Keratinocyte (primary cell): ENCODE results near the gene ARHGAP6. TPM values are rescaled to one million over a fixed set of nuclear protein-coding genes. Genes with fewer than 3 reads are reported as not detected.

Experiments
- DNase-seq: peaks from one replicate; pipeline ENCODE4 v3.0.0-alpha.2; 2011; ENCODE audit warnings: low read depth, missing footprints, low spot score
- FAIRE-seq: peaks from 2 replicates; lab custom pipeline; 2011; peaks lifted over from hg19 to GRCh38; lab: Jason Lieb, UNC
- H2AFZ ChIP-seq: 2 replicates; pipeline ENCODE4 v1.6.0; 2012; ENCODE audit warnings: low read length, control low read depth, inconsistent platforms; ENCODE audit not compliant: control insufficient read depth
- H3K27ac ChIP-seq: 2 replicates; pipeline ENCODE4 v1.5.1; 2011; ENCODE audit warnings: low read length; ENCODE audit not compliant: control insufficient read depth, insufficient read depth
- H3K27me3 ChIP-seq: 3 replicates; pipeline ENCODE4 v1.6.0; 2011; ENCODE audit warnings: low read length; ENCODE audit not compliant: control insufficient read depth, insufficient read depth; ENCODE audit errors: extremely low read depth
- H3K36me3 ChIP-seq, 2 experiments: 2 replicates in 1 of 2; 3 replicates in 1 of 2; pipeline ENCODE4 v1.5.1; 2011; ENCODE audit warnings: low read length in 2 of 2, mild to moderate bottlenecking in 1 of 2; ENCODE audit not compliant: control insufficient read depth in 2 of 2, insufficient read depth in 2 of 2; ENCODE audit errors: extremely low read depth in 1 of 2
- H3K4me1 ChIP-seq: 3 replicates; pipeline ENCODE4 v1.5.1; 2011; ENCODE audit warnings: low read length; ENCODE audit not compliant: control insufficient read depth, insufficient read depth; ENCODE audit errors: extremely low read depth
- H3K4me2 ChIP-seq: 3 replicates; pipeline ENCODE4 v1.6.0; 2011; ENCODE audit warnings: low read depth, low read length; ENCODE audit not compliant: control insufficient read depth, insufficient read depth; ENCODE audit errors: extremely low read depth
- H3K4me3 ChIP-seq, 3 experiments: fragments of 200-600 bp in 1 of 3; sonication (generic) in 1 of 3; 2 replicates in 2 of 3; 3 replicates in 1 of 3; pipeline ENCODE4 v1.5.1; 2011 to 2016; ENCODE audit warnings: low read length in 3 of 3, mild to moderate bottlenecking in 3 of 3, control low read depth in 2 of 3, inconsistent platforms in 1 of 3, low read depth in 1 of 3, mixed read lengths in 1 of 3, mixed run types in 1 of 3, moderate library complexity in 1 of 3; ENCODE audit not compliant: control insufficient read depth in 2 of 3, insufficient read depth in 2 of 3; ENCODE audit errors: extremely low read depth in 1 of 3
- H3K79me2 ChIP-seq: 2 replicates; pipeline ENCODE4 v1.6.0; 2012; ENCODE audit warnings: low read length; ENCODE audit not compliant: control insufficient read depth, insufficient read depth
- H3K9ac ChIP-seq: 3 replicates; pipeline ENCODE4 v1.6.0; 2011; ENCODE audit warnings: low read length; ENCODE audit not compliant: control insufficient read depth, insufficient read depth; ENCODE audit errors: extremely low read depth
- H3K9me1 ChIP-seq: 3 replicates; pipeline ENCODE4 v1.6.0; 2011; ENCODE audit warnings: low read length; ENCODE audit not compliant: control insufficient read depth, insufficient read depth; ENCODE audit errors: extremely low read depth
- H3K9me3 ChIP-seq: 2 replicates; pipeline ENCODE4 v1.5.1; 2012; ENCODE audit warnings: low read depth, low read length; ENCODE audit not compliant: control insufficient read depth
- H4K20me1 ChIP-seq: 3 replicates; pipeline ENCODE4 v1.6.0; 2011; ENCODE audit warnings: low read length; ENCODE audit not compliant: control insufficient read depth, insufficient read depth; ENCODE audit errors: extremely low read depth
- CTCF ChIP-seq, 3 experiments: IDR thresholded peaks in 1 of 3; conservative IDR thresholded peaks in 1 of 3; optimal IDR thresholded peaks in 1 of 3; 2 replicates in 2 of 3; 3 replicates in 1 of 3; pipeline versions ENCODE3 to v1.5.1; 2011; ENCODE audit warnings: low read length in 3 of 3, mild to moderate bottlenecking in 3 of 3, moderate library complexity in 2 of 3, control low read depth in 1 of 3, inconsistent platforms in 1 of 3; ENCODE audit not compliant: insufficient read depth in 2 of 3; ENCODE audit errors: extremely low read depth in 1 of 3
- EZH2 ChIP-seq: IDR thresholded peaks from one replicate; pipeline ENCODE4 v1.6.1; 2012; ENCODE audit warnings: inconsistent platforms, mild to moderate bottlenecking, low read length, moderate library complexity
- dilution Hi-C: fragments of 300-500 bp; cut with MboI; formaldehyde crosslinking; loops from one replicate; pipeline ENCODE4 v1.7.0; 2020; ENCODE audit warnings: low sequenced_read_pairs; ENCODE audit not compliant: extremely low pct_ligation_motif_present
- polyA plus RNA-seq, 5 experiments: library from polyadenylated mRNA; depleted of rRNA in 3 of 5; stranded (reverse) in 3 of 5; stranded (forward) in 1 of 5; unstranded in 1 of 5; fragments of >200 nt; gene quantifications; 1 replicate in 1 of 5; 2 replicates in 3 of 5; 3 replicates in 1 of 5; pipeline versions ENCODE4 v1.2.1 to v1.2.3, GENCODE V29; 2011 to 2012; ENCODE audit warnings: missing spikeins in 2 of 5, low read depth in 1 of 5, low replicate concordance in 1 of 5

ARHGAP6 gene
- polyA plus RNA-seq, 1 donor (not counting 4 experiments of a cell fraction or from before 2014, with no cell fraction given): 0.01 TPM

GRCh38 chrX:11393949-11394654, 271.6 kb downstream of the ARHGAP6 start:
- dilution Hi-C loops: no loop called here
- Histone ChIP-seq H3K9ac (no peak overlapping the region), H2AFZ (no peak overlapping the region), H3K27me3 (no peaks in the 10 kb centered on the region), H3K9me1 (no peaks in the 10 kb centered on the region), H3K4me1 (no peaks in the 10 kb centered on the region), H4K20me1 (no peaks in the 10 kb centered on the region), H3K27ac (no peak overlapping the region), H3K79me2 (no peaks in the 10 kb centered on the region), H3K4me3 (no peak overlapping the region), H3K9me3 (no peaks in the 10 kb centered on the region), H3K4me2 (no peak overlapping the region), H3K36me3 (no peaks in the 10 kb centered on the region)
- DNase-seq (no peak), FAIRE-seq (no peak)
- TF ChIP-seq EZH2: no peak
- TF ChIP-seq CTCF (optimal IDR thresholded peaks at IDR 0.05 in 1 of 3, IDR thresholded peaks at IDR 0.05 in 1 of 3, conservative IDR thresholded peaks at IDR 0.05 in 1 of 3; ENCODE audit: extremely low read depth in 1 of 3, insufficient read depth in 2 of 3, low read length in 3 of 3): no peak

GRCh38 chrX:11386812-11387211, 278.9 kb downstream of the ARHGAP6 start:
- Histone ChIP-seq H3K9me3 (no peaks in the 10 kb centered on the region), H3K36me3 (no peaks in the 10 kb centered on the region), H3K4me1 (peaks cover 4% of the 10 kb centered on the region), H3K4me3 (no peak overlapping the region), H3K27me3 (no peaks in the 10 kb centered on the region), H3K9me1 (no peaks in the 10 kb centered on the region), H3K79me2 (no peaks in the 10 kb centered on the region), H3K27ac (no peak overlapping the region), H3K9ac (no peak overlapping the region), H2AFZ (no peak overlapping the region), H4K20me1 (no peaks in the 10 kb centered on the region), H3K4me2 (no peak overlapping the region)
- FAIRE-seq: no peak
- DNase-seq: no peak
- dilution Hi-C loops: no loop called here
- no peak for TF ChIP-seq CTCF (optimal IDR thresholded peaks at IDR 0.05 in 1 of 3, IDR thresholded peaks at IDR 0.05 in 1 of 3, conservative IDR thresholded peaks at IDR 0.05 in 1 of 3; ENCODE audit: extremely low read depth in 1 of 3, insufficient read depth in 2 of 3, low read length in 3 of 3)
- TF ChIP-seq EZH2: no peak
